H1 (cell line): ENCODE results near the gene DSCAM. TPM values are rescaled to one million over a fixed set of nuclear protein-coding genes. Genes with fewer than 3 reads are reported as not detected.

Experiments used
- CTCF ChIA-PET: fragments of 300-600 bp; sonication (Branson Sonifier 250); formaldehyde crosslinking; loops from one replicate; lab custom pipeline; 2021; ENCODE audit not compliant: partially characterized antibody; lab: Charles Lee
- POLR2A ChIA-PET: fragments of 300-600 bp; sonication (Branson Sonifier 250); formaldehyde crosslinking; loops from one replicate; lab custom pipeline; 2021; ENCODE audit warnings: inconsistent platforms; ENCODE audit not compliant: partially characterized antibody; lab: Charles Lee
- DNase-seq, 2 experiments: peaks; one replicate each; pipeline versions ENCODE4 v3.0.0 to v3.0.0-alpha.2; 2010 to 2022; ENCODE audit warnings: low spot score in 2 of 2, low read depth in 1 of 2, mixed read lengths in 1 of 2
- FAIRE-seq: peaks from 2 replicates; lab custom pipeline; 2011; peaks lifted over from hg19 to GRCh38; lab: Jason Lieb, UNC
- H2AFZ ChIP-seq: 2 replicates; pipeline ENCODE4 v1.8.1; 2012; ENCODE audit warnings: low read length, inconsistent platforms
- H2AK5ac ChIP-seq: 2 replicates; pipeline ENCODE4 v1.6.1; 2013; ENCODE audit warnings: low read depth, low read length
- H2BK120ac ChIP-seq: replicated peaks from 2 replicates; pipeline ENCODE3; 2013; ENCODE audit warnings: low read depth, low read length, inconsistent platforms
- H2BK12ac ChIP-seq: 2 replicates; pipeline ENCODE4 v1.6.1; 2013; ENCODE audit warnings: low read depth, low read length
- H2BK15ac ChIP-seq: 2 replicates; pipeline ENCODE4 v1.6.1; 2013; ENCODE audit warnings: low read length
- H2BK20ac ChIP-seq: 2 replicates; pipeline ENCODE4 v1.6.1; 2013; ENCODE audit warnings: low read length
- H2BK5ac ChIP-seq: 2 replicates; pipeline ENCODE4 v1.6.1; 2013; ENCODE audit warnings: low read depth, low read length
- H3K14ac ChIP-seq: 2 replicates; pipeline ENCODE4 v1.6.1; 2013; ENCODE audit warnings: inconsistent platforms; ENCODE audit not compliant: insufficient read length
- H3K18ac ChIP-seq: 2 replicates; pipeline ENCODE4 v1.6.1; 2013; ENCODE audit warnings: low read length; ENCODE audit errors: extremely low read depth
- H3K23ac ChIP-seq: 2 replicates; pipeline ENCODE4 v1.6.1; 2013; ENCODE audit warnings: inconsistent platforms; ENCODE audit not compliant: insufficient read length
- H3K23me2 ChIP-seq: 2 replicates; pipeline ENCODE4 v1.6.1; 2013; ENCODE audit warnings: low read depth, low read length
- H3K27ac ChIP-seq: 2 replicates; pipeline ENCODE4 v1.6.1; 2011; ENCODE audit warnings: low read depth, low read length, inconsistent platforms
- H3K27me3 ChIP-seq, 4 experiments: replicated peaks in 1 of 4; 1 replicate in 1 of 4; 2 replicates in 3 of 4; pipeline versions ENCODE4 v1.6.1 to v1.8.1; 2011 to 2013; ENCODE audit warnings: low read length in 3 of 4, mild to moderate bottlenecking in 3 of 4, inconsistent platforms in 2 of 4, mixed read lengths in 2 of 4, moderate library complexity in 1 of 4; ENCODE audit not compliant: control insufficient read depth in 3 of 4, insufficient read depth in 3 of 4; ENCODE audit errors: extremely low read depth in 1 of 4
- H3K36me3 ChIP-seq, 4 experiments: 2 replicates each; pipeline versions ENCODE4 v1.6.1 to v1.8.1; 2011 to 2013; ENCODE audit warnings: mild to moderate bottlenecking in 4 of 4, low read length in 3 of 4, moderate library complexity in 2 of 4, control low read depth in 1 of 4, inconsistent platforms in 1 of 4; ENCODE audit not compliant: insufficient read depth in 4 of 4, control insufficient read depth in 2 of 4
- H3K4ac ChIP-seq: replicated peaks from 2 replicates; pipeline ENCODE3; 2013; ENCODE audit warnings: low read length, low read depth, mixed read lengths, inconsistent platforms; ENCODE audit not compliant: insufficient read length
- H3K4me1 ChIP-seq, 4 experiments: replicated peaks in 1 of 4; 1 replicate in 1 of 4; 2 replicates in 3 of 4; pipeline versions ENCODE4 v1.6.1 to v1.8.1; 2011 to 2013; ENCODE audit warnings: low read length in 3 of 4, inconsistent platforms in 2 of 4, mixed read lengths in 1 of 4; ENCODE audit not compliant: insufficient read depth in 4 of 4, control insufficient read depth in 3 of 4
- H3K4me2 ChIP-seq, 2 experiments: 2 replicates each; pipeline versions ENCODE4 v1.6.1 to v1.8.1; 2011 to 2013; ENCODE audit warnings: low read depth in 2 of 2, low read length in 2 of 2, control low read depth in 1 of 2, inconsistent platforms in 1 of 2, mild to moderate bottlenecking in 1 of 2; ENCODE audit not compliant: insufficient read depth in 1 of 2
- H3K4me3 ChIP-seq, 4 experiments: fragments of 200-600, 300-600 bp in 1 of 4; sonication (generic), shearing (Covaris generic), sonication (Bioruptor Twin) in 1 of 4; 2 replicates each; pipeline versions ENCODE4 v1.5.1 to v1.8.1; 2011 to 2016; ENCODE audit warnings: low read length in 4 of 4, low read depth in 3 of 4, control low read depth in 2 of 4, inconsistent platforms in 2 of 4, mild to moderate bottlenecking in 2 of 4, mixed read lengths in 1 of 4, moderate library complexity in 1 of 4; ENCODE audit not compliant: insufficient read depth in 2 of 4; ENCODE audit errors: extremely low read depth in 1 of 4
- H3K56ac ChIP-seq: replicated peaks from 2 replicates; pipeline ENCODE3; 2013; ENCODE audit warnings: low read depth, mild to moderate bottlenecking, mixed read lengths, low read length, inconsistent platforms; ENCODE audit not compliant: insufficient read length
- H3K79me1 ChIP-seq: 2 replicates; pipeline ENCODE4 v1.6.1; 2013; ENCODE audit warnings: low read depth, low read length, control low read depth
- H3K79me2 ChIP-seq, 2 experiments: 2 replicates each; pipeline versions ENCODE4 v1.6.1 to v1.8.1; 2012 to 2013; ENCODE audit warnings: low read length in 2 of 2, mild to moderate bottlenecking in 2 of 2, inconsistent platforms in 1 of 2; ENCODE audit not compliant: insufficient read depth in 2 of 2, control insufficient read depth in 1 of 2
- H3K9ac ChIP-seq, 4 experiments: replicated peaks in 1 of 4; 1 replicate in 1 of 4; 2 replicates in 3 of 4; pipeline versions ENCODE4 v1.6.1 to v1.8.1; 2011 to 2013; ENCODE audit warnings: low read depth in 3 of 4, low read length in 3 of 4, control low read depth in 2 of 4, mild to moderate bottlenecking in 2 of 4, moderate library complexity in 2 of 4, inconsistent platforms in 1 of 4; ENCODE audit errors: extremely low read depth in 1 of 4
- H3K9me3 ChIP-seq, 2 experiments: 2 replicates each; pipeline versions ENCODE4 v1.6.1 to v1.8.1; 2012 to 2013; ENCODE audit warnings: mild to moderate bottlenecking in 2 of 2, moderate library complexity in 2 of 2, control low read depth in 1 of 2, inconsistent platforms in 1 of 2, low read depth in 1 of 2, low read length in 1 of 2, mixed read lengths in 1 of 2; ENCODE audit not compliant: insufficient read depth in 2 of 2
- H4K20me1 ChIP-seq, 2 experiments: replicated peaks in 1 of 2; 2 replicates each; pipeline versions ENCODE3 to v1.8.1; 2011 to 2013; ENCODE audit warnings: inconsistent platforms in 2 of 2, low read length in 2 of 2, mild to moderate bottlenecking in 1 of 2; ENCODE audit not compliant: insufficient read depth in 2 of 2, control insufficient read depth in 1 of 2
- H4K5ac ChIP-seq: 2 replicates; pipeline ENCODE4 v1.6.1; 2013; ENCODE audit warnings: low read length, low read depth, mixed read lengths, inconsistent platforms; ENCODE audit not compliant: insufficient read length
- H4K8ac ChIP-seq: 2 replicates; pipeline ENCODE4 v1.8.0; 2013; ENCODE audit warnings: mild to moderate bottlenecking, moderate library complexity, low read length, inconsistent platforms; ENCODE audit not compliant: insufficient read depth; ENCODE audit errors: extremely low read depth
- H4K91ac ChIP-seq: replicated peaks from 2 replicates; pipeline ENCODE3; 2013; ENCODE audit warnings: low read length, mixed read lengths, inconsistent platforms; ENCODE audit not compliant: insufficient read length
- BRCA1 ChIP-seq: IDR thresholded peaks from 2 replicates; pipeline ENCODE4 v1.6.1; 2012; ENCODE audit warnings: low read depth, low read length, improper control_type of control experiment
- EP300 ChIP-seq, 2 experiments: IDR thresholded peaks; 1 replicate in 1 of 2; 2 replicates in 1 of 2; pipeline ENCODE4 v1.6.1; 2011 to 2012; ENCODE audit warnings: low read depth in 2 of 2, low read length in 2 of 2, mild to moderate bottlenecking in 2 of 2, borderline replicate concordance in 1 of 2, inconsistent platforms in 1 of 2, moderate library complexity in 1 of 2
- EZH2 ChIP-seq: fragments of 200-600 bp; sonication (generic); IDR thresholded peaks from 2 replicates; pipeline ENCODE4 v1.7.1; 2012; ENCODE audit warnings: low read depth, mild to moderate bottlenecking, moderate library complexity, low read length, inconsistent platforms; ENCODE audit not compliant: severe bottlenecking
- KDM4A ChIP-seq: IDR thresholded peaks from one replicate; pipeline ENCODE4 v1.7.1; 2012; ENCODE audit warnings: low read depth, mild to moderate bottlenecking, moderate library complexity, low read length, inconsistent platforms; ENCODE audit not compliant: severe bottlenecking
- RNF2 ChIP-seq: fragments of 200-900, 300-1000 bp; sonication (generic); IDR thresholded peaks from 2 replicates; pipeline ENCODE4 v1.7.1; 2016; ENCODE audit warnings: borderline replicate concordance, low read depth, mild to moderate bottlenecking, antibody characterized with exemption, low read length; ENCODE audit not compliant: poor library complexity, severe bottlenecking; ENCODE audit errors: missing control alignments
- SIRT6 ChIP-seq: IDR thresholded peaks from one replicate; pipeline ENCODE4 v1.7.1; 2012; ENCODE audit warnings: low read length, inconsistent platforms
- SUZ12 ChIP-seq: fragments of 200-600 bp; sonication (generic); IDR thresholded peaks from 2 replicates; pipeline ENCODE4 v1.6.1; 2012; ENCODE audit warnings: mild to moderate bottlenecking, inconsistent platforms, low read length, moderate library complexity, mixed read lengths
- WGBS, 2 experiments: shearing (Covaris generic) in 1 of 2; methylation state at CpG; one replicate each; pipeline versions ENCODE4 v1.1.6 to v1.1.7; 2013 to 2015; ENCODE audit warnings: low lambda C conversion rate in 2 of 2, mixed read lengths in 2 of 2, inconsistent platforms in 1 of 2, low coverage in 1 of 2, missing lambda C conversion rate in 1 of 2; ENCODE audit not compliant: insufficient replicate concordance in 2 of 2, insufficient coverage in 1 of 2, insufficient read length in 1 of 2; ENCODE audit errors: extremely low coverage in 1 of 2, missing lambda C conversion rate in 1 of 2; 5-methylcytosine and 5-hydroxymethylcytosine counted together
- polyA plus RNA-seq, 7 experiments: library from polyadenylated mRNA; depleted of rRNA in 3 of 7; stranded (reverse) in 5 of 7; unstranded in 2 of 7; fragments of >200 nt in 5 of 7; fragments of 200-250 nt in 2 of 7; gene quantifications; 1 replicate in 5 of 7; 2 replicates in 1 of 7; 4 replicates in 1 of 7; pipeline versions ENCODE4 v1.2.1 to v1.2.3, GENCODE V29; 2011 to 2013; ENCODE audit warnings: missing spikeins in 2 of 7, mixed read lengths in 2 of 7
- total RNA-seq: library from RNA; stranded (reverse); fragmentation: NEBNext Ultra II Directional; extraction: Animal tissue kit (Norgen Biotek cat#: 25700); gene quantifications from 2 replicates; pipeline ENCODE4 v1.2.1, GENCODE V29; 2021

Gene DSCAM
- total and polyA plus RNA-seq, 2 of the 8 experiments (the other 6 are each of a cell fraction or from before 2014, with no cell fraction given) = 0.02 to 0.15 TPM

- CTCF ChIA-PET = interaction anchor here (0.7 to 3.2 kb wide), 4 partner anchors 10 to 1918 kb away, joined by 3 to 14 read pairs (median 4); no protein-coding TSS in a partner anchor
- TF ChIP-seq RNF2 (no peak), EP300 (IDR thresholded peaks at IDR 0.05; ENCODE audit: borderline replicate concordance in 1 of 2, low read depth in 2 of 2, low read length in 2 of 2) (no peak), BRCA1 (no peak), KDM4A (no peak), SIRT6 (no peak), EZH2 (no peak), SUZ12 (no peak)
- Histone ChIP-seq H3K56ac (no peak overlapping the region), H3K4me1 (no peaks in the 10 kb centered on the region), H3K27ac (no peak overlapping the region), H3K4me2 (no peak overlapping the region), H3K18ac (no peak overlapping the region), H3K9me3 (peaks cover 1 to 3% of the 10 kb centered on the region in 2 experiments; a peak in 3 of 4 replicates), H3K79me2 (no peaks in the 10 kb centered on the region), H2BK20ac (no peak overlapping the region), H3K23ac (no peak overlapping the region), H3K79me1 (no peaks in the 10 kb centered on the region), H2BK5ac (no peak overlapping the region), H2AK5ac (no peak overlapping the region), H2BK15ac (no peak overlapping the region), H2BK120ac (no peak overlapping the region), H3K23me2 (no peaks in the 10 kb centered on the region), H4K91ac (no peak overlapping the region), H3K36me3 (no peaks in the 10 kb centered on the region), H4K20me1 (no peaks in the 10 kb centered on the region), H4K5ac (no peak overlapping the region), H2BK12ac (no peak overlapping the region), H3K9ac (no peak overlapping the region), H3K4ac (no peak overlapping the region), H2AFZ (no peak overlapping the region), H4K8ac (no peak overlapping the region), H3K4me3 (no peak overlapping the region), H3K14ac (no peak overlapping the region), H3K27me3 (no peaks in the 10 kb centered on the region)
- 94% methylated on average over 6 of the region's 6 CpGs; no CpG with 5 or more reads in 1 of the 2 experiments for WGBS, 2 experiments
- DNase-seq = no peak
- no peak for FAIRE-seq
- POLR2A ChIA-PET = no interaction called here
These were observed 659.7 kb downstream of the DSCAM start for GRCh38 chr21:40187244-40187643.
